ENCODE results near the gene TMEM164. TPM values are rescaled to one million over a fixed set of nuclear protein-coding genes. Genes with fewer than 3 reads are reported as not detected.

Gene TMEM164
- total RNA-seq, 2 experiments from 2014 or later: 9.1 to 11.0 TPM

- H3K27me3 Mint-ChIP-seq: no peaks in the 10 kb centered on the region
These were observed 5.0 kb upstream of the TMEM164 start for GRCh38 chrX:109997786-109998452.

DNA sequence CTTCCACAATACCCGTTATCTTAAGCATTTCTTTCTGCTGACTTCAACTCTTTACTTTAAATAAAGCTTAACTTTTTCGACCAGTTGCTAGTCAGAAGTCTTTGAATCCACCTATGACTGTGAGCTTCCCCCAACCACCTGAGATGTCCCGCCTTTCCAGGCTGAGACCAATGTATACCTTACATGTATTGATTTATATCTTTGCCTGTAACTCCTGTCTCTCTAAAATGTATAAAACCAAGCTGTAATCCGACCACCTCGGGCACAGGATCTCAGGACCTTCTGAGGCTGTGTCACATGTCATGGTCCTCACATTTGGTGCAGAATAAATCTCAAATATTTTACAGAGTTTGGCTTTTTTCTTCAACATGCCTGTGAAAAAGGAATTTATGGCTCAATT lies 2.9 kb upstream of the TMEM164 start:
- no peaks in the 10 kb centered on the region for H3K36me3 Mint-ChIP-seq
- H3K27ac Mint-ChIP-seq: no peak overlapping the region
- no peak for DNase-seq

More at GRCh38 chrX:109997786-109998452, 5.0 kb upstream of the TMEM164 start:
- H3K27ac Mint-ChIP-seq: no peak overlapping the region
- H3K4me1 Mint-ChIP-seq: peaks cover 4% of the 10 kb centered on the region
- DNase-seq: no peak
- no peaks in the 10 kb centered on the region for H3K36me3 Mint-ChIP-seq
- no peaks in the 10 kb centered on the region for H3K9me3 Mint-ChIP-seq
- H3K4me3 Mint-ChIP-seq: no peak overlapping the region

DNA sequence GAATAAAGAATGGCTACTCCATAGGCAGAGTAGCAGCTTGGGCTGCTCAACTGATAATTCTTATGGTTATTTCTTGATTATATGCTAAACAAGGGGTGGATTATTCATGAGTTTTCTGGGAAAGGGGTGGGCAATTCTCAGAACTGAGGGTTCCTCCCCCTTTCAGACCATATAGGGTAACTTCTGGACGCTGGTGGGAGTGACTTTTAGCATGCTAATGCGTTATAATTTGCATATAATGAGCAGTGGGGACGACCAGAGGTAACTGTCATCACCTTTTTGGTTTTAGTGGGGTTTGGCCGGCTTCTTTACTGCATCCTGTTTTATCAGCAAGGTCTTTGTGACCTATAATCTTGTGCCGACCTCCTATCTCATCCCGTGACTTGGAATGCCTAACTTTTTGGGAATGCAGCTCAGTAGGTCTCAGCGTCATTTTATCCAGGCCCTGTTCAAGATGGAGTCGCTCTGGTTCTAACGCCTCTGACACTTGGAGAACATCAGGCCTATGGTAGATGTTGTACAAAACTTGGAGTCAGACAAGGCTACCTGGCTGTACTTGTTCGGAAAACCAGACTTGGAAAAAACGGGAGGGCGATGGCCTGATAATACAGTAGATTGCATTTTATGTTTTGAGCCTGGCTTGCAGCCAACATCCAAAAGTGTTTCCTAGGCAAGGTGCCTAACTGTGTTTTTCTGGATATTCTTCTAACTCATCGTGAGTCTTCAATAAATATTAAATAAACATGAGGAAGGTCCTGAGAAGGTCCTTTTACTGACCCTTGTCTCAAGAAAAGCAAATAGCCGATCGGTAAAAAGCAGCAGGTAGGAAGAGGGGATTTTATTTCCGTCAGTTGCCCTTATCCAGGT lies 1.8 kb upstream of the TMEM164 start:
- peaks cover 4% of the 10 kb centered on the region for H3K36me3 Mint-ChIP-seq
- no peaks in the 10 kb centered on the region for H3K9me3 Mint-ChIP-seq
- H3K27me3 Mint-ChIP-seq: no peaks in the 10 kb centered on the region
- peaks cover 19% of the 10 kb centered on the region for H3K4me1 Mint-ChIP-seq
- H3K27ac Mint-ChIP-seq: no peak overlapping the region
- no peak overlapping the region for H3K4me3 Mint-ChIP-seq
- DNase-seq: no peak

More for the DNA sequence above, 2.9 kb upstream of the TMEM164 start:
- no peaks in the 10 kb centered on the region for H3K9me3 Mint-ChIP-seq
- no peaks in the 10 kb centered on the region for H3K27me3 Mint-ChIP-seq
- H3K4me1 Mint-ChIP-seq: peaks cover 12% of the 10 kb centered on the region
- H3K4me3 Mint-ChIP-seq: no peak overlapping the region

DNA sequence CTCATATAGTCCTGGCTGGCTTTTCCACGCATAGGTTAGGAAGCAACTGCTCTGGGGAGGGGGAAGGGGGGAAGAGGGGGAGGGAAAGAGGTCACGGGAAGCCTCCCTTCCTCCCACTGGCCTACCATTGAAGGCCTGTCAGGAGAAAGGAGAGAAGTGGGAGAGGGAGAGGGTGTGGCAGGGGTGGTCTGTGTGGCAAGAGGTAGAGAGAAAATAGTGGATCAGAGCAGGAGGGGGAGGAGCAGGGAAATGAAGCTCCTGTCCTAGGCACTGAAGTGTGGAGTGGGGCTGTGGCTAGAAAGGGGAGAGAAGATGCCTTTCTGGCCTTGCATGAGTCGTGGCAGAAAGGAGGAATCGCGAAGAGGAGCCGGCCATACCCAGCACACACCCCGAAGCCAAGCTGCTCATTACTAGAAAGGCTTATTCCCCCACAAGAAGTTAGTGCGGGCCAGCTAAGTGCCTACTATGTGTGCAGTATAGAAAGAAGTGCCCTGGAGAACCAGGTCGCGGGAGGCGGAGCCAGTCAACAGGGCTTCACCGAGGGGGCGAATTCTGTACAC lies 1.1 kb upstream of the TMEM164 start:
- Mint-ChIP-seq H3K9me3 (no peaks in the 10 kb centered on the region), H3K36me3 (peaks cover 4% of the 10 kb centered on the region), H3K27me3 (no peaks in the 10 kb centered on the region), H3K4me3 (peak overlapping the region; percentile 85), H3K27ac (peak overlapping the region; percentile 85), H3K4me1 (peaks cover 23% of the 10 kb centered on the region)
- DNase-seq: no peak

GRCh38 chrX:110003167-110004156 lies 548 bp downstream of the TMEM164 start:
- DNase-seq: peak; percentile 8
- no peaks in the 10 kb centered on the region for H3K27me3 Mint-ChIP-seq

GRCh38 chrX:110004215-110004614 lies 1.3 kb downstream of the TMEM164 start:
- H3K9me3 Mint-ChIP-seq: no peaks in the 10 kb centered on the region

More at GRCh38 chrX:110003167-110004156, 548 bp downstream of the TMEM164 start:
- H3K36me3 Mint-ChIP-seq: peaks cover 4% of the 10 kb centered on the region
- H3K27ac Mint-ChIP-seq: peak overlapping the region; percentile 84
- H3K4me3 Mint-ChIP-seq: peak overlapping the region; percentile 91
- H3K9me3 Mint-ChIP-seq: no peaks in the 10 kb centered on the region
- H3K4me1 Mint-ChIP-seq: peaks cover 28% of the 10 kb centered on the region

GRCh38 chrX:110004731-110005369 lies 1.9 kb downstream of the TMEM164 start:
- H3K4me3 Mint-ChIP-seq: no peak overlapping the region
- H3K27me3 Mint-ChIP-seq: no peaks in the 10 kb centered on the region
- H3K4me1 Mint-ChIP-seq: peaks cover 30% of the 10 kb centered on the region
- H3K9me3 Mint-ChIP-seq: no peaks in the 10 kb centered on the region
- DNase-seq: no peak
- no peak overlapping the region for H3K27ac Mint-ChIP-seq
- H3K36me3 Mint-ChIP-seq: peaks cover 10% of the 10 kb centered on the region

More at GRCh38 chrX:110004215-110004614, 1.3 kb downstream of the TMEM164 start:
- Mint-ChIP-seq H3K36me3 (peaks cover 8% of the 10 kb centered on the region), H3K4me1 (peaks cover 28% of the 10 kb centered on the region), H3K4me3 (peak overlapping the region; percentile 91), H3K27ac (no peak overlapping the region), H3K27me3 (no peaks in the 10 kb centered on the region)
- no peak for DNase-seq

DNA sequence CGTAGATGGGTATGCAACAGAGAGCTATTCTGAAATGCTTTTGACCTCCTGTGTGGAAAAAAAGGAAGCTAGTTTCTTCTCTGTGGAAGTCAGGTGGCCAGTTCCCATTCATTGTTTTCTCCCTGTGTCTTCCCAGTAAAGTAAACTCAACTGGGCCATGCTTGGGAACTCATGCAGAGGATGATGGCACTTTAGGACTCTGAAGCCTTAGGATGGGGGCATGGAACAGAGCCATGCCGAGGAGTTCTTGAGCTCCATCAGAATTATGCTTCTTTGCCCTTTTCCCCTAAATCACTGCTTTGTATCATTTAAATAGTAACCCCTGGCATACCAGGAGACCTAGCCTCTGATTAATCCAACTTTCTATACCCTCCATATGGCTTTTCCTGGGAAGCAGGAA lies 3.2 kb downstream of the TMEM164 start:
- Mint-ChIP-seq H3K9me3 (no peaks in the 10 kb centered on the region), H3K27me3 (no peaks in the 10 kb centered on the region), H3K4me3 (no peak overlapping the region), H3K4me1 (peaks cover 30% of the 10 kb centered on the region), H3K36me3 (peaks cover 15% of the 10 kb centered on the region), H3K27ac (no peak overlapping the region)
- no peak for DNase-seq

GRCh38 chrX:110006821-110007375 lies 4.0 kb downstream of the TMEM164 start:
- H3K4me1 Mint-ChIP-seq: peaks cover 28% of the 10 kb centered on the region
- DNase-seq: no peak
- no peaks in the 10 kb centered on the region for H3K27me3 Mint-ChIP-seq

GRCh38 chrX:110008011-110008635 lies 5.2 kb downstream of the TMEM164 start:
- DNase-seq: no peak
- H3K36me3 Mint-ChIP-seq: peaks cover 15% of the 10 kb centered on the region
- H3K27me3 Mint-ChIP-seq: no peaks in the 10 kb centered on the region
- no peak overlapping the region for H3K4me3 Mint-ChIP-seq
- no peak overlapping the region for H3K27ac Mint-ChIP-seq
- H3K4me1 Mint-ChIP-seq: peaks cover 29% of the 10 kb centered on the region
- H3K9me3 Mint-ChIP-seq: no peaks in the 10 kb centered on the region

More at GRCh38 chrX:110006821-110007375, 4.0 kb downstream of the TMEM164 start:
- Mint-ChIP-seq H3K27ac (no peak overlapping the region), H3K36me3 (peaks cover 15% of the 10 kb centered on the region), H3K9me3 (no peaks in the 10 kb centered on the region), H3K4me3 (no peak overlapping the region)

DNA sequence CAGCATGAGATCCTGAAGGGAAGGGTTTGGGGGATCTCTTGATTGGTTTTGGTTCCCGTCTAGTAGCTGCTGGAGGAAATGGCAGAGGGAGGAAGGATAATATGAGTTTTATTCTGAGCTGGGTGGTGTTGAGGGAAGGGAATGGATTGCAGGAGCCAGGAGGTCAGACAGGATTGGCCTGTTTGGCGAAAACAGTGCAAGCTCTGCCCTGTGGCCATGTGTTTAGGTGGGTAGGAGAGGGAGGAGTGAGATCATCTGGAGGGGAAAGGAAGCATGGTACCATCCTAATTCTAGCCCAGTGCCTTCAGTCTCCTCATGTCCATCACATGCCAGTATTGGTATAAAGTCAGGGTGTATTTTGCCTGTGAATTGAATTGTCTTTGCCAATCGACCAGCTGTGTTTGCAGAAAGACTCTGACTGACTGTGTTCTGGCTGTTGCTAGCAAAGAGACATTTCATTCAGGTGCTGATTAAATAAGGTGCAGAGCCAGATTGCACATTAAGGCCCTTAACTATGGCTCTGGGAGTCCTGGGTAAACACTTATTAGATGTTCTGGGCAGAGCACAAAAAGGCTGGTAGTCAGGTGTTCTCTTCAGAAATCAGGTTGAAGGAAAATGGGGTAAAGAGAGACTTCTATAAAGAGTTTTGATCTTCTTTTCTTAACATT lies 10.0 kb downstream of the TMEM164 start:
- Mint-ChIP-seq H3K4me3 (no peak overlapping the region), H3K27ac (no peak overlapping the region)

DNA sequence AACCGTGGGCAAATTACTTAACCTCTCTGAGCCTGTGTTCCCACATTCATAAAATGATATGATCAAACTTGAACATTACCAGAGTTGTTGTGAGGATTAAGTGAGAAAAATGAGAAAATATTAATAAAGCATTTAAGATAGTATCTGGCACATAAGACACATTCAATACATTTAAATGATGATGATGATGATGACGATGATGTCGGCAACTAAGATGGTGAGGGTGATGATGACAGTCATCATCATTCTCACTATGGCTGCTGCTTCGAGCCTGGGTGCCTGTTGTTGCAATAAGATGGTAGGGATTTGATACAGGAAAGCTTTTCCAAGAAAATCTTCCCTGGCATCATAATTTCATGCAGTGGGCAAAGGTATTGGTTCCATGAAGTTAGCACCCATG lies 11.1 kb downstream of the TMEM164 start:
- DNase-seq: no peak
- Mint-ChIP-seq H3K27ac (no peak overlapping the region), H3K9me3 (no peaks in the 10 kb centered on the region), H3K4me1 (peaks cover 11% of the 10 kb centered on the region), H3K27me3 (no peaks in the 10 kb centered on the region), H3K36me3 (peaks cover 18% of the 10 kb centered on the region), H3K4me3 (no peak overlapping the region)

More for the DNA sequence above, 10.0 kb downstream of the TMEM164 start:
- no peaks in the 10 kb centered on the region for H3K9me3 Mint-ChIP-seq
- H3K27me3 Mint-ChIP-seq: no peaks in the 10 kb centered on the region
- DNase-seq: no peak
- peaks cover 11% of the 10 kb centered on the region for H3K4me1 Mint-ChIP-seq
- H3K36me3 Mint-ChIP-seq: peaks cover 20% of the 10 kb centered on the region

- Mint-ChIP-seq H3K27ac (no peak overlapping the region), H3K27me3 (no peaks in the 10 kb centered on the region), H3K4me1 (peaks cover 9% of the 10 kb centered on the region), H3K9me3 (no peaks in the 10 kb centered on the region), H3K4me3 (no peak overlapping the region), H3K36me3 (peaks cover 13% of the 10 kb centered on the region)
- no peak for DNase-seq
These were observed 12.1 kb downstream of the TMEM164 start for GRCh38 chrX:110015032-110015431.

All from activated naive CD8-positive, alpha-beta T cell treated with anti-CD3 and anti-CD28 coated beads for 36 hours (primary cell).